ENCODE measurements around the gene KIAA0930. TPM values are rescaled to one million over a fixed set of nuclear protein-coding genes. Genes with fewer than 3 reads are reported as not detected.

KIAA0930 gene
- total RNA-seq, 3 donors from 2014 or later (not counting 1 experiment from before 2014, with no cell fraction given): 32.6 to 39.1 (median 38.4) TPM

DNA sequence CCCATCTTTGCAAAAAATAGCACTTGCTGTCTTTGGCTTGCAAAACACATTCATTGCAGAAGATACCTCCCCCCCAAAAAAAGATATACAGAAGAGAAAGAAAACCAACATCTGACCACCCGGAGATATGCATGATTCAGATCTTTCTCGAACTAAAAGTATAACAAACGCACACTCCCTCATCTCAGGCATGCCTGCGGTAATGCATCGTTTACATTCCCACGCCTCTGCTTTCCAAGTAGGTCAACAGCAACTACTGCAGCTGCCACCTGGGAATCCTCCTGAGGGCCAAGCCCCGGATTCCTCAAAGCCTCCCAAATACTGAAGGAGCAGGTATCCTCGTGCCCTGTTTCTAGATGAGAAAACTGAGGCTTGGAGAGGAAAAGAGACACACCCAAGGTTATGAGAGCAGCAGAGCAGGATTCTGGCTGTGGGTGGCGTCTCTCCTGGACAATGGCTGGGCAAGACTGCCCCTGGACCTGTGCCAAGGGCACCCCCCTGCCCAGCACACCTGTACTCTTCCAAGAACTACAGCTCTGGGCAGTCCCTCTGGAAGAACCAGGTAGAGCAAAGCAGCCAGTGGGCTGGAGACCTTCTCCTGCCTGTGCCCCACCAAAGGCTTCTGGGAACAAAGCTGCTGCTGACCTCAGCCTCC is 38.9 kb downstream of the KIAA0930 start:
- Mint-ChIP-seq H3K9me3 (no peaks in the 10 kb centered on the region), H3K4me1 (peaks cover 0 to 6% of the 10 kb centered on the region in 2 donors), H3K27me3 (ENCODE audit: low read depth in 2 of 2) (no peaks in the 10 kb centered on the region), H3K4me3 (no peak overlapping the region), H3K27ac (no peak overlapping the region), H3K36me3 (no peaks in the 10 kb centered on the region)
- Histone ChIP-seq H3K27me3 (ENCODE audit: control insufficient read depth, insufficient read depth, low read length) (no peaks in the 10 kb centered on the region), H3K9me3 (ENCODE audit: control insufficient read depth, insufficient read depth, low read length) (no peaks in the 10 kb centered on the region), H3K36me3 (ENCODE audit: control insufficient read depth, insufficient read depth, low read length) (peaks cover 50% of the 10 kb centered on the region), H3K27ac (ENCODE audit: low read length) (no peak overlapping the region), H3K4me1 (ENCODE audit: control insufficient read depth, insufficient read depth, low read length) (no peaks in the 10 kb centered on the region), H3K4me3 (ENCODE audit: low read length) (no peak overlapping the region)
- TF ChIP-seq, protein P1, sequence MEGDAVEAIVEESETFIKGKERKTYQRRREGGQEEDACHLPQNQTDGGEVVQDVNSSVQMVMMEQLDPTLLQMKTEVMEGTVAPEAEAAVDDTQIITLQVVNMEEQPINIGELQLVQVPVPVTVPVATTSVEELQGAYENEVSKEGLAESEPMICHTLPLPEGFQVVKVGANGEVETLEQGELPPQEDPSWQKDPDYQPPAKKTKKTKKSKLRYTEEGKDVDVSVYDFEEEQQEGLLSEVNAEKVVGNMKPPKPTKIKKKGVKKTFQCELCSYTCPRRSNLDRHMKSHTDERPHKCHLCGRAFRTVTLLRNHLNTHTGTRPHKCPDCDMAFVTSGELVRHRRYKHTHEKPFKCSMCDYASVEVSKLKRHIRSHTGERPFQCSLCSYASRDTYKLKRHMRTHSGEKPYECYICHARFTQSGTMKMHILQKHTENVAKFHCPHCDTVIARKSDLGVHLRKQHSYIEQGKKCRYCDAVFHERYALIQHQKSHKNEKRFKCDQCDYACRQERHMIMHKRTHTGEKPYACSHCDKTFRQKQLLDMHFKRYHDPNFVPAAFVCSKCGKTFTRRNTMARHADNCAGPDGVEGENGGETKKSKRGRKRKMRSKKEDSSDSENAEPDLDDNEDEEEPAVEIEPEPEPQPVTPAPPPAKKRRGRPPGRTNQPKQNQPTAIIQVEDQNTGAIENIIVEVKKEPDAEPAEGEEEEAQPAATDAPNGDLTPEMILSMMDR (IDR thresholded peaks at IDR 0.05): no peak
- intact Hi-C loops (cut with micrococcal nuclease): no loop called here
- 95% methylated on average over 9 of the region's 9 CpGs for WGBS (ENCODE audit: insufficient coverage)
- no peak for DNase-seq
- ATAC-seq: no peak

DNA sequence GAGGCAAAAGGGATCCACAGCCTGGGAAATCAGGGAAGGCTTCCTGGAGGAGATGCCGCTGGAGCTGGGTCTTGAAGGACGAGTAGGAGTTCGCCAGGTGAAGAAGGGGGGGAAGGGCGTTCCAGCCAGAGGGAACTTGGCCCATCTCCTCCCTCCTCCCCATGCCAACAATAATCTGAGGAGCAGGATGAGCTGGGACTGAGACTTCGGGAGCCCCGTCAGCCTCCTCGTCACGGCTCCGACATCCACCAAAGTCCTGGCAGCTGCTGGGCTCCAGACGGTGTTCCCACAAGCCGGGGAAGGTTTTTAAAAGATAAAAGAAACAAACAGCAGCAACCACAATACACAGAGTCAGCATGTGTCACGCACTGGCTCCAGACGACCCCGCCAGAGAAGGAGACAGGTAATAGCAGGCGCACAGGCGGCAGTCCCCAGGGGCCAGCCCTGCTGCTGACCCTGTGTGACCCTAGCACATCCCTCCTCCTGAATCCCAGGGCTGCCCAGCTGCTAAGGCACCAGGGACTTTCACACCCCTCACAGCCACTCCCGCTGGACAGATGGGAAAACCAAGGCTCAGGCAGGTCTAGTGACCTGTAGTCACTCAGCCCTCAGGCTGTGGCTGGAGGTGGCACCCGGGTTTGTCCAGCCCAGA is 39.7 kb downstream of the KIAA0930 start:
- DNase-seq (no peak), ATAC-seq (no peak)
- H3K9me3 Mint-ChIP-seq: no peaks in the 10 kb centered on the region
- no peaks in the 10 kb centered on the region for H3K4me1 ChIP-seq (ENCODE audit: control insufficient read depth, insufficient read depth, low read length)
- no peak overlapping the region for H3K4me3 ChIP-seq (ENCODE audit: low read length)
- H3K4me1 Mint-ChIP-seq: peaks cover 0 to 2% of the 10 kb centered on the region in 2 donors
- TF ChIP-seq, protein P1 (IDR thresholded peaks at IDR 0.05): no peak
- 94% methylated on average over 18 of the region's 18 CpGs for WGBS (ENCODE audit: insufficient coverage)
- H3K27me3 ChIP-seq (ENCODE audit: control insufficient read depth, insufficient read depth, low read length): no peaks in the 10 kb centered on the region
- no peak overlapping the region for H3K4me3 Mint-ChIP-seq
- H3K27ac ChIP-seq (ENCODE audit: low read length): no peak overlapping the region
- no peaks in the 10 kb centered on the region for H3K9me3 ChIP-seq (ENCODE audit: control insufficient read depth, insufficient read depth, low read length)
- no peaks in the 10 kb centered on the region for H3K27me3 Mint-ChIP-seq (ENCODE audit: low read depth in 2 of 2)
- intact Hi-C loops (cut with micrococcal nuclease): no loop called here
- peaks cover 57% of the 10 kb centered on the region for H3K36me3 ChIP-seq (ENCODE audit: control insufficient read depth, insufficient read depth, low read length)
- no peaks in the 10 kb centered on the region for H3K36me3 Mint-ChIP-seq
- H3K27ac Mint-ChIP-seq: peak overlapping the region in 1 of 2 donors; percentile 77

DNA sequence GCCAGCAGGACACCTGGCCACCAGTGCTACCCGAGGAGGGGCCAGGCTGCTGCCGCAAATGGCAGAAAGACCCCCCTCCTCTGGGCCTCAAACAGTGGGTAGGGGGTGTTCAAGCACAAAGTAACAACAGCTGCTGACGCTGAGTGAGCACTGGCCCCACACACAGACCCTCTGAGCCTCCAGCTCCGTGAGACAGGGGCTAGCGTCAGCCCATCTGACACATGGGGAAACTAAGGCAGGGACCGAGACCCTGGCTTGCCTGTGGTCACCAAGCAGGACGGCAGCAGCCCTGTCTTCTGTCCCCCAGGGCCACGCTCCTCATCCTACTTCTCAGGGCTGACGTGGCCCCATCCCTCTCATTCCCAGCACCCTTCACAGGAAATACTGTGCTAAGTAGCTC is 40.5 kb downstream of the KIAA0930 start:
- Histone ChIP-seq H3K4me1 (ENCODE audit: control insufficient read depth, insufficient read depth, low read length) (no peaks in the 10 kb centered on the region), H3K27me3 (ENCODE audit: control insufficient read depth, insufficient read depth, low read length) (no peaks in the 10 kb centered on the region), H3K9me3 (ENCODE audit: control insufficient read depth, insufficient read depth, low read length) (no peaks in the 10 kb centered on the region), H3K4me3 (ENCODE audit: low read length) (no peak overlapping the region), H3K27ac (ENCODE audit: low read length) (no peak overlapping the region), H3K36me3 (ENCODE audit: control insufficient read depth, insufficient read depth, low read length) (peaks cover 61% of the 10 kb centered on the region)
- WGBS (ENCODE audit: insufficient coverage): 90% methylated on average over 9 of the region's 9 CpGs
- no peak for ATAC-seq
- no peak for DNase-seq
- H3K36me3 Mint-ChIP-seq: no peaks in the 10 kb centered on the region
- H3K9me3 Mint-ChIP-seq: no peaks in the 10 kb centered on the region
- intact Hi-C loops (cut with micrococcal nuclease): no loop called here
- peak overlapping the region in 1 of 2 donors; percentile 77 for H3K27ac Mint-ChIP-seq
- TF ChIP-seq, protein P1 (IDR thresholded peaks at IDR 0.05): no peak
- no peaks in the 10 kb centered on the region for H3K4me1 Mint-ChIP-seq
- H3K4me3 Mint-ChIP-seq: no peak overlapping the region
- H3K27me3 Mint-ChIP-seq (ENCODE audit: low read depth in 2 of 2): no peaks in the 10 kb centered on the region

Data from natural killer cell (primary cell).